Stimulated activated CD8-positive, alpha-beta memory T cell treated with anti-CD3 and anti-CD28 coated beads, Interleukin-2, amount 100 ng/mL, for 1 hour (primary cell): Measurements from ENCODE around the gene TPX2.

Source experiments
- DNase-seq, 2 donors: peaks; one replicate each; pipeline ENCODE4 v3.0.0-alpha.2; 2020; ENCODE audit warnings: low read depth in 2 of 2

TPX2 gene

GRCh38 chr20:31738729-31739549 is at the start of gene TPX2:
TSS of gene TPX2 (plus strand) at chr20:31739290. CDS start at chr20:31757477, 18,187 bp downstream.
- DNase-seq = peak; percentile 51 to 61

- DNase-seq = no peak
Measured at GRCh38 chr20:31690124-31690666, 48.9 kb upstream of the TPX2 start.

GRCh38 chr20:31691646-31692275 is 47.3 kb upstream of the TPX2 start:
- DNase-seq = no peak

- no peak for DNase-seq
Measured at GRCh38 chr20:31693402-31693801, 45.7 kb upstream of the TPX2 start.

- DNase-seq = no peak
Measured at GRCh38 chr20:31693987-31694661, 45.0 kb upstream of the TPX2 start.

- DNase-seq = no peak
Measured at GRCh38 chr20:31694842-31695593, 44.1 kb upstream of the TPX2 start.

- no peak for DNase-seq
Measured at GRCh38 chr20:31695849-31696804, 43.0 kb upstream of the TPX2 start.

- no peak for DNase-seq
Measured at GRCh38 chr20:31698243-31698802, 40.8 kb upstream of the TPX2 start.

- no peak for DNase-seq
Measured at GRCh38 chr20:31698803-31699718, 40.0 kb upstream of the TPX2 start.

- no peak for DNase-seq
Measured at GRCh38 chr20:31699801-31700728, 39.0 kb upstream of the TPX2 start.

GRCh38 chr20:31700747-31701146 is 38.3 kb upstream of the TPX2 start:
- DNase-seq = no peak

GRCh38 chr20:31701591-31701990 is 37.5 kb upstream of the TPX2 start:
- no peak for DNase-seq

GRCh38 chr20:31704225-31705119 is 34.6 kb upstream of the TPX2 start:
- no peak for DNase-seq

- DNase-seq = no peak
Measured at GRCh38 chr20:31705191-31705590, 33.9 kb upstream of the TPX2 start.

GRCh38 chr20:31705598-31706597 is 33.2 kb upstream of the TPX2 start:
- DNase-seq = no peak
